ENCODE data around the gene PAK1. TPM values are rescaled to one million over a fixed set of nuclear protein-coding genes. Genes with fewer than 3 reads are reported as not detected.

The PAK1 gene
- total RNA-seq, 1 experiment from 2014 or later: 60.1 TPM

DNA sequence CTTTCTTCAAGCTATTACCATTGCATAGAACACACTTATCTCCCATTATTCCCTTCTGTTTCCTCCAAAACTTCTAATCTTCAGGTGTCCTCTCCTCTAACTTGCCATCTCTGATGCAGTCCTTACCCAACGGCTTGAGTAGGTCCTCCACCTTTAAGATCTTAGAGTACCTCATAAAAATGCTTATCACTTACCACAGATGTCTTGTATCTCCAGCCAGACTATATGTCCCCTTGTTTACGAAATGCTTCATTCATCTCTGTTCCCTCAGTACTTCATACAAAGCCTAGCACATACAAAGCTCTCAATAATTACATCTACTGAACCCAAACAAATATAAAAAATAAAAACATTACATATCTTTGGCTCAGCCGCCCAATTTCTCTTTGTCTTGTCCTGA is 49.2 kb downstream of the PAK1 start:
- no peak overlapping the region for H2AFZ ChIP-seq (ENCODE audit: low read length)

DNA sequence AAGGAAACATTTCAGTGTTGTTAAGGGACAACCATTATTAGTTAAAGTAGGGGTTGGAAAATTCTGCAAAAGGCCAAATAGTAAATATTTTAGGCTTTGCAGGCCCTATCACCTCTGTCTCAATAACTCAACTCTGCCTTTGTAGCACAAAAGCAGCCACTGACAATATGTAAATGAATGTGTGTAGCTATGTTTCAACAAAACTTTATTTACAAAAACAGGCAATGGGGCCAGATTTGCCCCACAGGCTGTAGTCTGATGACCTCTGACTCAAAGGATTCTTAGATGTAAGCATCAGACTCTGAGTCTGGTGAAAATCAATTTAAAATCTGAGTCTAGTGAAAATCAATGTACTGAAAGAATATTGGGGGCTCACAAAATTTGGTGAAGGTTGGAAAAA is 50.3 kb downstream of the PAK1 start:
- no peak overlapping the region for H3K4me2 ChIP-seq (ENCODE audit: low read depth, low read length, poor library complexity, severe bottlenecking)
- no peak overlapping the region for H3K27ac ChIP-seq (ENCODE audit: low read length)
- H3K9me2 ChIP-seq (replicated peaks; ENCODE audit: insufficient read depth, low read length): no peaks in the 10 kb centered on the region
- H4K20me1 ChIP-seq (ENCODE audit: insufficient read depth, low read depth, low read length): no peaks in the 10 kb centered on the region
- no peaks in the 10 kb centered on the region for H3K4me1 ChIP-seq (ENCODE audit: low read length)
- no peak for DNase-seq
- H3K36me3 ChIP-seq (ENCODE audit: insufficient read depth, low read length): no peaks in the 10 kb centered on the region
- no peak overlapping the region for H2AFZ ChIP-seq (ENCODE audit: low read length)
- no peaks in the 10 kb centered on the region for H3K27me3 ChIP-seq (ENCODE audit: low read length)
- no peaks in the 10 kb centered on the region for H3K79me2 ChIP-seq (ENCODE audit: low read length)
- no peaks in the 10 kb centered on the region for H3K9me3 ChIP-seq (ENCODE audit: low read length)
- H3K4me3 ChIP-seq (ENCODE audit: low read length): no peak overlapping the region
- H3K9ac ChIP-seq (ENCODE audit: low read length): no peak overlapping the region

More for the DNA sequence above, 49.2 kb downstream of the PAK1 start:
- Histone ChIP-seq H3K27ac (ENCODE audit: low read length) (no peak overlapping the region), H3K4me1 (ENCODE audit: low read length) (no peaks in the 10 kb centered on the region), H3K9ac (ENCODE audit: low read length) (no peak overlapping the region), H3K27me3 (ENCODE audit: low read length) (no peaks in the 10 kb centered on the region), H3K4me2 (ENCODE audit: low read depth, low read length, poor library complexity, severe bottlenecking) (no peak overlapping the region), H3K9me3 (ENCODE audit: low read length) (no peaks in the 10 kb centered on the region), H3K9me2 (replicated peaks; ENCODE audit: insufficient read depth, low read length) (no peaks in the 10 kb centered on the region), H3K36me3 (ENCODE audit: insufficient read depth, low read length) (no peaks in the 10 kb centered on the region), H4K20me1 (ENCODE audit: insufficient read depth, low read depth, low read length) (no peaks in the 10 kb centered on the region), H3K79me2 (ENCODE audit: low read length) (no peaks in the 10 kb centered on the region), H3K4me3 (ENCODE audit: low read length) (no peak overlapping the region)
- no peak for DNase-seq

DNA sequence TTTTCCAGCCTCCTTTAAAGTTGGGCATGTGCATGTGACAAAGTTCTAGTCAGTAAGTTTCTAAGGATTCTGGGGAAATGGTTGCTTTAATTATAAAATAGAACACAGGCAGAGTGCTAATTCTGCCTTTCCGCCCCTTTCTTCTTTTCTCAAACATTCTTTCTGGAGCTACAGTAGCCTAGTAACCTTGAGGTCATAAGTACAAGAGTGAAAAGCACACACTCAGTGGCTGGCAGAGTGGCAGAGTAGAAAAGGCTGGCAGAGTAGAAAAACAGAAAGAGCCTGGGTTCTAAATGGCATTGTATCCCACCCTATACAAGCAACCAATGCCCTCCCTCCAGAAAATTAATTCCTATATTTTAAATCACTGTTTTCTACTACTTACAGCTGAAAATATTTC is 51.2 kb downstream of the PAK1 start:
- no peaks in the 10 kb centered on the region for H3K36me3 ChIP-seq (ENCODE audit: insufficient read depth, low read length)
- H4K20me1 ChIP-seq (ENCODE audit: insufficient read depth, low read depth, low read length): no peaks in the 10 kb centered on the region
- H3K27ac ChIP-seq (ENCODE audit: low read length): no peak overlapping the region
- H3K4me1 ChIP-seq (ENCODE audit: low read length): no peaks in the 10 kb centered on the region
- H2AFZ ChIP-seq (ENCODE audit: low read length): no peak overlapping the region
- no peak for DNase-seq
- H3K9me3 ChIP-seq (ENCODE audit: low read length): no peaks in the 10 kb centered on the region
- no peak overlapping the region for H3K4me2 ChIP-seq (ENCODE audit: low read depth, low read length, poor library complexity, severe bottlenecking)
- no peak overlapping the region for H3K9ac ChIP-seq (ENCODE audit: low read length)
- no peaks in the 10 kb centered on the region for H3K9me2 ChIP-seq (replicated peaks; ENCODE audit: insufficient read depth, low read length)
- no peak overlapping the region for H3K4me3 ChIP-seq (ENCODE audit: low read length)
- no peaks in the 10 kb centered on the region for H3K79me2 ChIP-seq (ENCODE audit: low read length)
- H3K27me3 ChIP-seq (ENCODE audit: low read length): no peaks in the 10 kb centered on the region

DNA sequence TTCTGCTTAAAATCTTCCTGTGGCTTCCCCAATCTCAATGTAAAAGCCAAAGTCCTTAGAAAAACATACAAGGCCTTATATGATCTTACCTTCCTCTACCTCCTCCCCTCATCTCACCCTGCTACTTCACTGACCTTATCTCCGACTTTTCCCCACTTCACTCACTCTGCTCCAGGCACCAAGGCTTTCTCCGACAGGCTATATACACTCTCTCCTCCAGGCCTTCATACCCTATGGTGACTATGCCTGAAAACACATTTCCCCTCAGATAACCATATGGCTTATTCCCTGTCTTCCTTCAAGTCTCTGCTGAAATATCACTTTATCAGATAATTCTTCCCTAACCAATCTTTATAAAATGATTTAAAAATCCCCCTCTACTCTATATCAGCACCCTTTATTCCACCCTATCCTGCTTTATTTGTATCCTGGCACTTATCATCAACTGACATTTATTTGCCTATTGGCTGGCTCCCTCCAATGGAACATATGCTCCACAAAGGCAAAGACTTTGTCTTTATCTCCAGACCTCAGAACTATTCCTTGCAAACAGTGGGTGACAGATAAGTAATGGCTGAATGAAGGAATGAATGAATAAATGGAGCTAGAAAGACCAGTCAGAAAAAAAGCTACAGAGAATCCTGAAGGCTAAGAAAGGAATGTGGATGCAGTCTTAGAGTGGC is 52.7 kb downstream of the PAK1 start:
- Histone ChIP-seq H4K20me1 (ENCODE audit: insufficient read depth, low read depth, low read length) (no peaks in the 10 kb centered on the region), H3K27me3 (ENCODE audit: low read length) (no peaks in the 10 kb centered on the region), H3K4me1 (ENCODE audit: low read length) (no peaks in the 10 kb centered on the region), H3K27ac (ENCODE audit: low read length) (no peak overlapping the region), H3K79me2 (ENCODE audit: low read length) (no peaks in the 10 kb centered on the region), H3K9me2 (replicated peaks; ENCODE audit: insufficient read depth, low read length) (no peaks in the 10 kb centered on the region), H3K36me3 (ENCODE audit: insufficient read depth, low read length) (no peaks in the 10 kb centered on the region), H3K4me2 (ENCODE audit: low read depth, low read length, poor library complexity, severe bottlenecking) (no peak overlapping the region), H3K4me3 (ENCODE audit: low read length) (no peak overlapping the region), H3K9ac (ENCODE audit: low read length) (no peak overlapping the region), H2AFZ (ENCODE audit: low read length) (no peak overlapping the region), H3K9me3 (ENCODE audit: low read length) (no peaks in the 10 kb centered on the region)
- no peak for DNase-seq

DNA sequence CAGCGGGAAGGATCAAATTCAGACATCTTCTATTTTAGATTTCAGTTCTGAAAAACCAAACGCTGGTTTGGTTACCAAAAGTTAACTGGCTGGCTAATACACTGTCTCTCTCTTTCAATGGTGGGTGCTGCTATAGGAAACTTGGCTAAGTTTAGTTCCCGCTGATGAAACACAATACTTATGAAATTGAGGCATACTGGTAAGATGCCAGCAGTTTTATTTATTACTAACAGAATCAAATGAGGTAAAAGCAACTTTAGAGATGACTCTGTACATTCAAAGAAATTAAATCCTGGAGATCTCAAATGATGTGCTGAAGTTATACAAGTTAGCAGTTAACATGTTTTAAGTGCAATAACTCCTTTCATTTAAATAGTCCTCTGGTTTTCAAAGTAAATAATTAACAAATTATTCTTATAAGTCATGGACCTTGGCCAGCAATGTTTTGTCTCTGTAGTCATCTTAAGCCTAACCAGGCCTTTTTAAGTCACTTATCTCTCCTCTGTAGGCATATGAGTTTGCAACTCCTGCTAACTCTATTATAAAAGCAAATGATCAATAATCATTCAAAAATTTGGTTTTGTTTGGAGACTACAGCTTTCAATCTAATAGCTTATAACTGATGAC is 54.8 kb downstream of the PAK1 start:
- Histone ChIP-seq H3K4me3 (ENCODE audit: low read length) (no peak overlapping the region), H3K4me1 (ENCODE audit: low read length) (no peaks in the 10 kb centered on the region), H3K79me2 (ENCODE audit: low read length) (no peaks in the 10 kb centered on the region), H3K9me3 (ENCODE audit: low read length) (no peaks in the 10 kb centered on the region), H4K20me1 (ENCODE audit: insufficient read depth, low read depth, low read length) (no peaks in the 10 kb centered on the region), H3K9me2 (replicated peaks; ENCODE audit: insufficient read depth, low read length) (no peaks in the 10 kb centered on the region), H3K4me2 (ENCODE audit: low read depth, low read length, poor library complexity, severe bottlenecking) (no peak overlapping the region), H2AFZ (ENCODE audit: low read length) (no peak overlapping the region), H3K36me3 (ENCODE audit: insufficient read depth, low read length) (no peaks in the 10 kb centered on the region), H3K9ac (ENCODE audit: low read length) (no peak overlapping the region), H3K27ac (ENCODE audit: low read length) (no peak overlapping the region), H3K27me3 (ENCODE audit: low read length) (no peaks in the 10 kb centered on the region)
- DNase-seq: no peak

DNA sequence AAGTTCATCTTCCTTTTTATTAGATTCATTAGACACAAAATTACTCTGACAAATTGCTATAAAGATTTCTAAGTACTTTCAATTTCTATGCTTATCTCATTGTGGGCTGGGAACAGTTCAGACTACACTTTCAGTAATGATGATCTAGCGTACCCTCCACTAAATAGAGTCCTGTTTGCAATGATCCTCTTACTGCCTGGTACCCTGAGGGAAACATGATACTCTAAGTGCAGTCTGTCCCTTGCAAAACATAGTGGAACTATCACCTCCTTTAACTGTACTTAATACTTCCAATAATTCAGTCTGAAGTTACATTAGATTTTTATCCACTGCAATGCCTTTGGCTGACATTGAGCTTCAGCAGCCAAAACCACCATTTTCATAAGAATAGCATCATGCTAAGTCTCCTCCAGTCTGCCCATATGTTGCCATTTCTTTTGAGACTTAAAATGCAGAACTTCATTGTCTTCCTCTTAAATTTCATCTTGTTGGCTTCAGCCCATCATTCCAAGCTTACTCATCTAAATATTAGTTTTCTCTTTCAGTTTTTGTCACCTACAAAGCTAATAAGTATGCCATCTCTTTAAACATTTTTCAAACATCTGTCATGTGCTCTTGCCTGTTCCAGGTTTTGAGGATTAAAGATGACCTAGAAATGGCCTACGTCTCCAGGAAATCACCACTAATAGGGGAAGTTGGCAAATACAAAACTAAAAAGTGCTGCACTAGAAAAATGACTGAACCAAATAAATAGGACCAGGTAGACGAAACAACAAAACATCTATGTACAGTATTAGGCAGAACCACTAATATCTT is 55.5 kb downstream of the PAK1 start:
- no peaks in the 10 kb centered on the region for H3K36me3 ChIP-seq (ENCODE audit: insufficient read depth, low read length)
- H2AFZ ChIP-seq (ENCODE audit: low read length): no peak overlapping the region
- H3K4me3 ChIP-seq (ENCODE audit: low read length): no peak overlapping the region
- DNase-seq: no peak
- no peaks in the 10 kb centered on the region for H3K9me2 ChIP-seq (replicated peaks; ENCODE audit: insufficient read depth, low read length)
- H3K9ac ChIP-seq (ENCODE audit: low read length): no peak overlapping the region
- H4K20me1 ChIP-seq (ENCODE audit: insufficient read depth, low read depth, low read length): no peaks in the 10 kb centered on the region
- H3K4me1 ChIP-seq (ENCODE audit: low read length): no peaks in the 10 kb centered on the region
- no peaks in the 10 kb centered on the region for H3K79me2 ChIP-seq (ENCODE audit: low read length)
- H3K27me3 ChIP-seq (ENCODE audit: low read length): no peaks in the 10 kb centered on the region
- H3K4me2 ChIP-seq (ENCODE audit: low read depth, low read length, poor library complexity, severe bottlenecking): no peak overlapping the region
- no peak overlapping the region for H3K27ac ChIP-seq (ENCODE audit: low read length)
- H3K9me3 ChIP-seq (ENCODE audit: low read length): no peaks in the 10 kb centered on the region

DNA sequence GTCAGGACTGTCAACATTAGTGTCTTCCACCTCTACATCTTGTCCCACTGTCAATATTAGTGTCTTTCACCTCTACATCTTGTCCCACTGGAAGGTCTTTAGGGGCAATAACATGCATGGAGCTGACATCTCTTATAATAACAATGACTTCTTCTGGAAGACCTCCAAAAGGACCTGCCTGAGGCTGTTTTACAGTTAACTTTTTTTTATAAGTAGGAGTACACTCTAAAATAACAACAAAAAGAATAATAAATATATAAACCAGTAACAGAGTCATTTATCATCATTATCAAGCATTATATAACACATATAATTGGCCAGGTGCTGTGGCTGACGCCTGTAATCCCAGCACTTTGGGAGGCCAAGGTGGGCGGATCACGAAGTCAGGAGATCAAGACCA is 57.5 kb downstream of the PAK1 start:
- Histone ChIP-seq H4K20me1 (ENCODE audit: insufficient read depth, low read depth, low read length) (no peaks in the 10 kb centered on the region), H3K9me3 (ENCODE audit: low read length) (no peaks in the 10 kb centered on the region), H3K4me1 (ENCODE audit: low read length) (peaks cover 10% of the 10 kb centered on the region), H3K9ac (ENCODE audit: low read length) (no peak overlapping the region), H3K4me3 (ENCODE audit: low read length) (no peak overlapping the region), H3K79me2 (ENCODE audit: low read length) (no peaks in the 10 kb centered on the region), H3K36me3 (ENCODE audit: insufficient read depth, low read length) (no peaks in the 10 kb centered on the region), H3K27ac (ENCODE audit: low read length) (no peak overlapping the region), H3K4me2 (ENCODE audit: low read depth, low read length, poor library complexity, severe bottlenecking) (no peak overlapping the region), H3K27me3 (ENCODE audit: low read length) (no peaks in the 10 kb centered on the region), H2AFZ (ENCODE audit: low read length) (no peak overlapping the region), H3K9me2 (replicated peaks; ENCODE audit: insufficient read depth, low read length) (no peaks in the 10 kb centered on the region)
- no peak for DNase-seq

DNA sequence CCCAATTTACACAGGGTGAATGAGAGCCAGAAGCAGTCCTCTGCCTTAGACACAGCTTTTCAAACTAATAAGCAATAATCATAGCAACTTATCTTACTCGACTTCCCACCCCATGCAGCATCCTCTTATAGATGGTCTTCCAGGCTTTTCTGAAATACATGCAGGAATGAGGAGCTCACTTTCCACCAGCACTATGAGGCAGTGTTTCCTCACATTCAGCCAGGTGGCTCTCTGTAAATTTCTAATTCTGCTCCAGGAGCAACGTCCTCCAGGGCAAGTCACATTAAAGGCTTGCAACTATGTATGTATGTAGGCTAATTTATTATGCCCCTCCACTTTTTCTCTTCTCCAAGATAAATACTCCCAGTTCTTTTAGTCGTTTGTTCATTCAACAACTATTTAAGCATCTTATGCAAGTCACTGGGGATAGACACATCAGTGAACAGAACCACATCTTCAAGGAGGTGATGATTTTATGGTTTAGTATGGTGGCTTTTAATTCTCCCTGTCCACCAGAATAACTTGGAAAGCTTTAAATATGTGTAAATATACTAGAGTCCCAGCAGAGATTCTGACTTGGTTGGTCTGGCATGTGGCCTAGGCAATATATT is 59.9 kb downstream of the PAK1 start:
- H3K9me2 ChIP-seq (replicated peaks; ENCODE audit: insufficient read depth, low read length): no peaks in the 10 kb centered on the region
- H3K79me2 ChIP-seq (ENCODE audit: low read length): no peaks in the 10 kb centered on the region
- H3K4me1 ChIP-seq (ENCODE audit: low read length): peaks cover 21% of the 10 kb centered on the region
- H3K36me3 ChIP-seq (ENCODE audit: insufficient read depth, low read length): no peaks in the 10 kb centered on the region
- no peaks in the 10 kb centered on the region for H3K9me3 ChIP-seq (ENCODE audit: low read length)
- no peak overlapping the region for H3K9ac ChIP-seq (ENCODE audit: low read length)
- H3K4me3 ChIP-seq (ENCODE audit: low read length): no peak overlapping the region
- H3K4me2 ChIP-seq (ENCODE audit: low read depth, low read length, poor library complexity, severe bottlenecking): no peak overlapping the region
- H3K27me3 ChIP-seq (ENCODE audit: low read length): no peaks in the 10 kb centered on the region
- no peak for DNase-seq
- H4K20me1 ChIP-seq (ENCODE audit: insufficient read depth, low read depth, low read length): no peaks in the 10 kb centered on the region
- H2AFZ ChIP-seq (ENCODE audit: low read length): no peak overlapping the region
- no peak overlapping the region for H3K27ac ChIP-seq (ENCODE audit: low read length)

Measured in Karpas-422 (cell line).